ENCODE results near the gene EFNA4.

The EFNA4 gene

DNA sequence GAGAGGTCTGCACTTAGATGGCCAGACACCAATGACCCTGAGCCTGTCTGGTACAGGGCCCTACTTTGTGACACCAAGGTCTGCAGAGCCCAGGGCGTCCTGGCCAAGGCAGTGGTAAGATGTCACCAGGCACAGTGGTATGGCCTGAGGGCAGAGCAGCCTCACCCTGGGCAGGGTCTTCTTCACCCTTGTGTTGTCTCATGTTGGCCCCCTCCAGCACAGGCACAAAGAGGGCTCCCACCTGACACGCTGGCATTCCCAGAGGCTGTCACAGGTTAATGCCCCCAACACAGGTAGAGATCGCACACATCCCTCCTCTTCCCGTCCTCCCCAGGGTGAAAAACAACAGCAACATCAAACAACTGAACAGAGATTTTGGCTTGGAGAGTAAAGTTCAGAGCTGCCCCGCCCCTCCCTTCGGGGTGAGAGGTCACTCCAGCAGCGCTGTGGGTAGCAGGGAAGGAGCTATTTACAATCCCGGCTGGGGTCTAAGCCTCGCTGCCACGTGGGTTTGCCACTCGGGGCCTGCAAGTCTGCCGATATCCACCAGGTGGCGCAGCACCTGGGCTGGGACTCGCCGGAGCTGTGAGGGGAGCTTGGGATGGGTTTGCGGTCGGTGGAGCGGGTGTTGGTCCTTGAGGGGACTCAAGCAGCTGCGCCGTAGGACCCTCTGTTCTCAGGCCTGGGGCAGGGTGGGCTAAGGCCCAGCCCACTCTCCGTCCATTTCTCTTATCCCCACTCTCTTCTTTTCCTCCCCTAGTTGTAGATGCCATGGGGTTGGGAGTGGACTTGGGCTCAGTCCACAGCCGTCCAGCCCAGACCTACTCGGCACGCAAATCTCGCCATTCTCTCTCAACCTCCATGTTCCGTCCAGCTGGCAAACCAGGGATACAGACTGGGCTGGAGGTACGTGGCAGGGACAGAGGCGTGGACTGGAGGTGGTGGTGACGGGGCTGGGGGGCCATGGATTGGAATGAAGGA, 27.8 kb downstream of the EFNA4 start:
- TF ChIP-seq, protein P1, sequence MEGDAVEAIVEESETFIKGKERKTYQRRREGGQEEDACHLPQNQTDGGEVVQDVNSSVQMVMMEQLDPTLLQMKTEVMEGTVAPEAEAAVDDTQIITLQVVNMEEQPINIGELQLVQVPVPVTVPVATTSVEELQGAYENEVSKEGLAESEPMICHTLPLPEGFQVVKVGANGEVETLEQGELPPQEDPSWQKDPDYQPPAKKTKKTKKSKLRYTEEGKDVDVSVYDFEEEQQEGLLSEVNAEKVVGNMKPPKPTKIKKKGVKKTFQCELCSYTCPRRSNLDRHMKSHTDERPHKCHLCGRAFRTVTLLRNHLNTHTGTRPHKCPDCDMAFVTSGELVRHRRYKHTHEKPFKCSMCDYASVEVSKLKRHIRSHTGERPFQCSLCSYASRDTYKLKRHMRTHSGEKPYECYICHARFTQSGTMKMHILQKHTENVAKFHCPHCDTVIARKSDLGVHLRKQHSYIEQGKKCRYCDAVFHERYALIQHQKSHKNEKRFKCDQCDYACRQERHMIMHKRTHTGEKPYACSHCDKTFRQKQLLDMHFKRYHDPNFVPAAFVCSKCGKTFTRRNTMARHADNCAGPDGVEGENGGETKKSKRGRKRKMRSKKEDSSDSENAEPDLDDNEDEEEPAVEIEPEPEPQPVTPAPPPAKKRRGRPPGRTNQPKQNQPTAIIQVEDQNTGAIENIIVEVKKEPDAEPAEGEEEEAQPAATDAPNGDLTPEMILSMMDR (conservative IDR thresholded peaks at IDR 0.05; ENCODE audit: low read depth, low read length) = peak; percentile 95
- no peak overlapping the region for H3K4me3 ChIP-seq (ENCODE audit: low read length)
- no peak for DNase-seq (ENCODE audit: low read depth)

DNA sequence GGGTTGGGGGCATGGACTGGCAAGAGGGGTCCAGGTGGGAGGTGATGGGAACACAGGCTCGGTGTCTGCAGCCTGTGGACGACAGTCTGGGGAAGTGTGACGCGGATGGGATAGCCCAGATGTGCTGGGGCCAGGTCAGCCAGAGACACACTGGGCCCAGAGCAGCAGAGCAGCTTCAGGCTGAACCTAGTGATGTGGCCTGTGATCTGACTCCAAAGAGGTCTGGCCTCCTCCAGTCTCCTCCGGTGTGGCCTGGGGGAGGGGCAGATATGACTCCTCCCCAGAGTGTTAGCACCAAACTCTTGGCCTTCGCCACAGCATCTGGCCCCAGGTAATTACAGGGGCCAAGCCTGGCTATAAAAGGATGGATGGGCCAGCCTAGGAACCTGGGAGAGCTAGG, 28.6 kb downstream of the EFNA4 start:
- no peak overlapping the region for H3K4me3 ChIP-seq (ENCODE audit: low read length)
- TF ChIP-seq, protein P1 (conservative IDR thresholded peaks at IDR 0.05; ENCODE audit: low read depth, low read length) = no peak
- no peak for DNase-seq (ENCODE audit: low read depth)

DNA sequence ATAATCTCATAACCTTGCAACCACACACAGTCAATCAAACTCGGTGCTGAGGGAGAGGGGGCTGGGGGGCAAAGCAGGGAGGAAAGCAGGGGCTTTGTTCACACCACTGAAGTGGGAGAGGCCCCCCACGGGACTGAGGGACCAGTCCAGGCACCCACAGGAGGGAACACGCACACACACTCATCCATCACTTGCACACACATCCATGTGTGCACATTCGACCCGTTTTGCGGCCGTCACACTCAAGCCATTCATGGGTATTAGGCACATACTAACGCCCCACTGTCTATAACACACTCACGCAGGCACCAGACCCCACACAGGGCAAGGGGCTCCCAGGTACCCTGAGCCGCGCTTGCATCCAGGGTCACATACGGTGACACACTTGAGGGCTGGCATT, 29.1 kb downstream of the EFNA4 start:
- no peak overlapping the region for H3K4me3 ChIP-seq (ENCODE audit: low read length)
- TF ChIP-seq, protein P1 (conservative IDR thresholded peaks at IDR 0.05; ENCODE audit: low read depth, low read length) = no peak
- no peak for DNase-seq (ENCODE audit: low read depth)

DNA sequence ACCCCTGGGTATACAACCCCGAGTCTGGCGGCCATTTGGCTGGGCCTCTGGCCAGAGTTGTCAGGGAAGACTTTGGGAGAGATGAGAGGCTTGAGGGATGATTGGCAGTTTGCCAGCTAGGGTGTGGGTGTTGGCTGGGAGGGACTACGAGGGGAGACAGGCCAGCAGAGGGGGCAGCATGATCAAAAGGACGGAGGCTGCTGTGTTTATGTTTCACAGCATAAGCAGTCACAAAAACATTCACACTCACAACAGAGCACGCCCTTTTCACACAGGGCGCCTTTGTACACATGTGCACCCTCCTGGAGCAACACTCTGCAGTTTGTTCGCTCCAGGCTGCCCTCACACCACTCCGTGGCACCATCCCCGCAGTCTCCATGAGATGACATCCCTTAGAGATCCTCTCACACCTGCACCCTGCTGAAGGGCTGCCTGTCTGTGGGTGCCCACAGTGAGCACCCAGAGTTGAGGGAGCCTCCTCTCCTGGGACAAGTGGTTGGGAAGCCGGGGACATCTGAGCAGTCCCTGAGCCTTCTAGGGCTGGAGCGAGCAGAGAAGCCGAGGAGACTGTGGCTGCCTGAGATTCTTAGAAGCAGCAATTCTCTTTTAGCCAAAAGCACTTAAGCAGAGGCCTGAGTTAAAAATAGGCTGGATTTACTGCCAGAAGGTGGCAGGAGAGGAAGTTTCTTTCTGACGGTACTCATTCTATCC, 30.5 kb downstream of the EFNA4 start:
- no peak for DNase-seq (ENCODE audit: low read depth)
- no peak overlapping the region for H3K4me3 ChIP-seq (ENCODE audit: low read length)
- TF ChIP-seq, protein P1 (conservative IDR thresholded peaks at IDR 0.05; ENCODE audit: low read depth, low read length) = peak; percentile 56

DNA sequence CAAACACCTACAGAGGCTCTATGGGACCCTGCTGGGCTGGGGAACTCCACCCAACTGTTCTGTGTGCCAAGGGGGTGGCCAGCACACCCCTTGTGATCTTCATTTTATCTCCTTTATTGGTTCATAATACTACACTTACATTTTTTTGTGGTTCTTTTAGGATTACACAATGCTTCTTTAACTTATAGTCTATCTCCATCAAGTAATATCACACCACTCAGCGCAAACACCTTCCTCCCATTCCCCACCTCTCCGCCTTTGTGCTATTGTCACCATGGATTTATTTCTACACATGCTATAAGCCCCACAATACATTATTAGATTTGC, 31.0 kb downstream of the EFNA4 start:
- H3K4me3 ChIP-seq (ENCODE audit: low read length) = no peak overlapping the region
- DNase-seq (ENCODE audit: low read depth) = no peak
- TF ChIP-seq, protein P1 (conservative IDR thresholded peaks at IDR 0.05; ENCODE audit: low read depth, low read length) = no peak

DNA sequence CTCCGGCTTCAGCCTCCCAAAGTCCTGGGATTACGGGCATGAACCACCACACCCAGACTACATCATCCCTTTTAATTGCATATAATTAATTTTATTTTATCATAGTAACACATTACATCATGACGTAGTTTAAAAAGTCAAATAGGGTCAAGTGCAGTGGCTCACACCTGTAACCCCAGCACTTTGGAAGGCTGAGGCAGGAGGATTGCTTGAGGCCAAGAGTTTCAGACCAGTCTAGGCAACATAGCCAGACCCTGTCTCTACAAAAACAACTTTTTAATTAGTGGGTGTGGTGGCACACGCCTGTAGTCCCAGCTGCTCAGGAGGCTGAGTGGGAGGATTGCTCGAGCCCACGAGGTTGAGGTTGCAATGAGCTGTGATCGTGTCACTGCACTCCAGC, 35.8 kb downstream of the EFNA4 start:
- no peak overlapping the region for H3K4me3 ChIP-seq (ENCODE audit: low read length)
- DNase-seq (ENCODE audit: low read depth) = no peak
- TF ChIP-seq, protein P1 (conservative IDR thresholded peaks at IDR 0.05; ENCODE audit: low read depth, low read length) = no peak
